Measurements from ENCODE around the gene STRN3. TPM values are rescaled to one million over a fixed set of nuclear protein-coding genes. Genes with fewer than 3 reads are reported as not detected.

The STRN3 gene
- total RNA-seq, 2 donors from 2014 or later: 18.1 to 18.9 TPM

- no peaks in the 10 kb centered on the region for H3K9me3 ChIP-seq
- no peak overlapping the region for H3K27ac ChIP-seq
- no peak overlapping the region for H3K4me3 ChIP-seq
- no peak for ATAC-seq
- no peak for DNase-seq
- intact Hi-C loops (cut with DNase I): no loop called here
- H3K27me3 ChIP-seq: no peaks in the 10 kb centered on the region
- no peak for TF ChIP-seq CTCF (IDR thresholded peaks at IDR 0.05)
- no peak for TF ChIP-seq POLR2A (IDR thresholded peaks at IDR 0.05)
- H3K4me1 ChIP-seq: peaks cover 25% of the 10 kb centered on the region
- no peaks in the 10 kb centered on the region for H3K36me3 ChIP-seq (replicated peaks in 1 of 2; ENCODE audit: insufficient read depth in 1 of 2, low read depth in 2 of 2)
Measured at GRCh38 chr14:30988509-30988908, 37.7 kb downstream of the STRN3 start.

GRCh38 chr14:30985796-30986195, 40.4 kb downstream of the STRN3 start:
- Histone ChIP-seq H3K27ac (no peak overlapping the region), H3K4me1 (peaks cover 29% of the 10 kb centered on the region), H3K36me3 (replicated peaks in 1 of 2; ENCODE audit: insufficient read depth in 1 of 2, low read depth in 2 of 2) (no peaks in the 10 kb centered on the region), H3K9me3 (no peaks in the 10 kb centered on the region), H3K27me3 (no peaks in the 10 kb centered on the region), H3K4me3 (no peak overlapping the region)
- WGBS, 2 donors: 86 to 94% methylated on average over 3 of the region's 3 CpGs
- intact Hi-C loops (cut with DNase I): no loop called here
- no peak for TF ChIP-seq POLR2A (IDR thresholded peaks at IDR 0.05)
- TF ChIP-seq CTCF (IDR thresholded peaks at IDR 0.05): no peak
- no peak for ATAC-seq
- DNase-seq: no peak

- Histone ChIP-seq H3K9me3 (no peaks in the 10 kb centered on the region), H3K36me3 (replicated peaks in 1 of 2; ENCODE audit: insufficient read depth in 1 of 2, low read depth in 2 of 2) (no peaks in the 10 kb centered on the region), H3K27me3 (no peaks in the 10 kb centered on the region), H3K4me1 (peaks cover 28% of the 10 kb centered on the region), H3K27ac (no peak overlapping the region), H3K4me3 (no peak overlapping the region)
- ATAC-seq (no peak), DNase-seq (no peak)
- 97 to 100% methylated on average over 2 of the region's 2 CpGs for WGBS, 2 donors
- intact Hi-C loops (cut with DNase I): no loop called here
- TF ChIP-seq CTCF (IDR thresholded peaks at IDR 0.05) (no peak), POLR2A (IDR thresholded peaks at IDR 0.05) (no peak)
Measured at GRCh38 chr14:30983858-30984257, 42.3 kb downstream of the STRN3 start.

- Histone ChIP-seq H3K9me3 (no peaks in the 10 kb centered on the region), H3K4me3 (no peak overlapping the region), H3K27ac (no peak overlapping the region), H3K27me3 (no peaks in the 10 kb centered on the region), H3K4me1 (peaks cover 15% of the 10 kb centered on the region), H3K36me3 (replicated peaks in 1 of 2; ENCODE audit: insufficient read depth in 1 of 2, low read depth in 2 of 2) (no peaks in the 10 kb centered on the region)
- TF ChIP-seq CTCF (IDR thresholded peaks at IDR 0.05): no peak
- no peak for TF ChIP-seq POLR2A (IDR thresholded peaks at IDR 0.05)
- DNase-seq (no peak), ATAC-seq (no peak)
- intact Hi-C loops (cut with DNase I): no loop called here
- 76 to 91% methylated on average over 7 of the region's 7 CpGs for WGBS, 2 donors
Measured at GRCh38 chr14:30982533-30982932, 43.6 kb downstream of the STRN3 start.

GRCh38 chr14:30980980-30981379, 45.2 kb downstream of the STRN3 start:
- no peaks in the 10 kb centered on the region for H3K27me3 ChIP-seq
- 57 to 69% methylated on average over 3 of the region's 3 CpGs for WGBS, 2 donors
- TF ChIP-seq POLR2A (IDR thresholded peaks at IDR 0.05): no peak
- no peak for TF ChIP-seq CTCF (IDR thresholded peaks at IDR 0.05)
- H3K4me1 ChIP-seq: peaks cover 7% of the 10 kb centered on the region
- intact Hi-C loops (cut with DNase I): no loop called here
- H3K9me3 ChIP-seq: no peaks in the 10 kb centered on the region
- H3K27ac ChIP-seq: peak overlapping the region in 1 of 4 donors; percentile 3
- no peak for DNase-seq
- H3K4me3 ChIP-seq: no peak overlapping the region
- no peaks in the 10 kb centered on the region for H3K36me3 ChIP-seq (replicated peaks in 1 of 2; ENCODE audit: insufficient read depth in 1 of 2, low read depth in 2 of 2)
- no peak for ATAC-seq
